ELF-1 (cell line): ENCODE data around the gene AGT.
"Not testable (repeated sequence)": the region's sequence is repeated elsewhere in the genome, so short reads cannot be mapped to it uniquely, and the experiment has no call there.

Experiments used
- DNase-seq: peaks from one replicate; pipeline ENCODE4 v3.0.0-alpha.2; 2016; ENCODE audit warnings: low read depth, low spot score

Gene AGT

DNA sequence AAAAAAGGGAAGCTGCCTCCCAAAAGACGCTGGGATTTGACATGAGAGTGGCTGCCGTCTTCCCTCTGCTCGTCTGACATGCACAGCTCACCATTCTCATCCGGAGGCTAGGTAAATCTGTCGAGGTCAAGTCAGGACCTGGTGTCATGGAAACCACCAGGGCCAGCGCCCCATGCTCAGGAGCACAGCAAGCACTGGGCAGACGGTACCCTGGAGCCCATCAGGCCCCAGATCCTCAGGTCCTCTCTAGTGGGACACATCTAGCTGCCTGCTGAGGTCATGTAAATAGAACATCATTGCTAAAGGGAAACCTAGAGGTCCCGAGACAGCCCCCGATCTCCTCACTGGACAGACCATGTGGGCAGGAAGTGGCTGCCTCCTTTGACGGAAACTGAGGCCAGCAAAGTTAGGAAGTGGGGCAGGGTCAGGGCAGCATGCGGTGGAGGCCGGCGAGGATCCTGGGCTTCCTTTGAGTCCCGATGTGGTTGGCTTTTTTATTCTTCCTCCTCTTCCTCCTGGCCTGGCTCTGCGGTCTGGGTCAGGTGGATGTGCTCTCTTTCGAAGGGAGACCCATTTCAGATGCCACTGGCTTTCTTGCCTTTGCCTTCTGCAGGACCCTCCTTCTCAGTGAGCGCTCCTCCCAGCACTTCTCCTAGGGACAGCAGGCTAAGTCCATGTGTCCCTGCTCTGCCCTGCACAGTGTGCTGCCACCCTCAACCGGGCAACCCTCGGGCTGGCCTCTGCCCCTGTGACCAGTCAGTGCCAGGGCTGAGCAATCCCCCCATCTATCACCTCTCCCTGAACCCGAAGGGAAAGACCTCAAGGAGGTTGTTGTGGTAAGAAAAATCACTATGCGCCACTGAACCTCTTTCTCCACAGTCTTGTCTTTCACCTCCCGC, 5.9 kb downstream of the AGT start:
- no peak for DNase-seq

DNA sequence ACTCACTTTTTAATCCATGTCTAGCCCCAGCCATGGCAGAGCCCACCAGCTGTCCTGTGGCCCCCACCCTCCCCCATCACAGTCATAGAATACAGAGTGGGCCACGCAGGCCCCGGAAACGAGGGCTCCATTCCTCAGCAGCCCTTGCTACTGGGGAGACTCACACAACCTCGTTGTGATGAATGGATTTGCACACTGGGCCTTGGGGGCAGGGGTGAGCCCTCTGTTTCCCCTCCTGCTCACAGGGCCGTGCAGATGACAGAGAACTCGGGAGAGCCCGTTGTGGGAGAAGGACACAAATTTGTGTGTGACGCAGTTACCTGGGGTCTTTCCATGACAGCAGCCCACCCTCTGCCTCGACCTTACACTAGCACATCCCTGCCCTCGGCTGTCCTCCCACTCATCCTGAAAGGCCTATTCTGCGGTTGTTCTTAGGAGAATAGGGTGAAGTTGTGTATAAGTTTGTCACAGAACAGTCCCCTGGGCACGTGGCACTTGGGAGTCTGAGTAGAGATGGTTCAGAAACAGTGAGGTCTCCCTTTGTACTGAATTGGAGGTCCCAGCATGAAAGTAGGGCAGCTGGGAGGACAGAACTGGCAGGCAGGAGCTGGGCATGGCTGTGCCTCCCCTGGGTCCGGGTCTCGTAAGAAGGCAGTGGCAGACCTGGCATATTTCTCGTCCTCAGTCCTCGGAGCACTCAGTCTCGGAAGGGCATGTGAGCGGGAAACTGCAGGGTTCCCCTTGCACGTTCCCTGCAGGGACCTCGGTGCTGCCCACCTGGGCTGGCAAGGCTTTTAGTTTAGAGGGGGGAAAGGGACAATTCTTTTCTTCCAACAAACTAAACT, 6.8 kb downstream of the AGT start:
- no peak for DNase-seq

DNA sequence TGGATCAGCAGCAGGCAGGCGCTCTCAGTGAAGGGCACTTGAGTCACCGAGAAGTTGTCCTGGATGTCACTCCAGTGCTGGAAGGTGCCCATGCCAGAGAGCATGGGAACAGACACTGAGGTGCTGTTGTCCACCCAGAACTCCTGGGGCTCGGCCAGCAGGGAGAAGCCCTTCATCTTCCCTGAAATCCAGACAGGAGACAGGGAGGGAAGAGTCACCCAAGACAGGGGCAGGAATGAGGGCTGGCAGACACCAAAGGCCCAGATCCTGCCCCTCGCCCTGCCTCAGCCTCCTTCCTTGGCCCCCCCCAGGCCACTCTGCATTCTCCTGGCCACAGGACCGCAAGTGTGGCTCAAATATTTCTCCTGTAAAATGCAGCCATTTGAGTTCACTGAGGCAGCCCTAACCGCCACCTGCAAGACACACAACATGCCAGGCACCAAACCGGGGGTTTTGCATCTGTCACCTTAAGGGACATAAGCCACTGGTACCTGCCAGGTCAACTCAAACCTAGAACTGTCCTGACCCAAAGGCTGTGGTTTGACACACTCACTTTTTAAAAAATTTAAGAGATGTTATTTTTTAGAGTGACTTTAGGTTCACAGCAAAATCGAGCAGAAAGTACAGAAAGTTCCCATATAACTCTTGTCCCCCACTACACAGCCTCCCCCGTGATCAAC, 7.8 kb downstream of the AGT start:
- no peak for DNase-seq

DNA sequence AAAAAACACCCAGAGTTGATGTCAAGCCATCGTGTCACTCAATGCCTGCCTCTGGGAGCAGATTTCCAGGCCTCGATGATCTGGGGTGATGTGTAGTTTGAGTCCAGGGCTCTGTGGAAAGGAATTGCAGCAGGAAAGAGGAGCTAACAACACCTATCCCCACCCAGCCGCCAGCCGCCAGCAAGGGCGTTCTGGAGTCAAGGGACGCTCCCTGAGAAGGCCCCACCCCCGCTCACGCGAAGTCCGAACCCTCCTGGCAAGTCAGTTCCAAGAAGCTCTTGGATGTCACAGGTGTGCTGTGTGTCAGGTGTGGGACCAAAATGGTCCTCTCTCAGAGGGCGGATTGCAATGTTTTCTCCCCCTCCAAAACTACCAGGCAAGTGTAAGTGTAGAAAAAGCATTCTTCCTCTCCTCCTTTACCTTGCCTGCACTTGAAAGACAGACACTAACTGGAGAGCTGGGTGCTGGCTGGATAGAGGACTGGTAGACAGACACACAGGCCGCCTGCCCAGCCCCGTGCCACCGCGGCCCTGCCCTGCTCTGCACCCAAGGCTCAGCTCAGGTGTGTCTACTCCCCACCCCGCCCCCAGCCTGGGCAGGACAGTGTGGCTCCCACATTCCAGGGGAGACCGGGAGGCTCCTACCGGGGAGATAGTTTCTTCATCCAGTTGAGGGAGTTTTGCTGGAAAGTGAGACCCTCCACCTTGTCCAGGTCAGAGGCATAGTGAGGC, 8.5 kb downstream of the AGT start:
- no peak for DNase-seq

DNA sequence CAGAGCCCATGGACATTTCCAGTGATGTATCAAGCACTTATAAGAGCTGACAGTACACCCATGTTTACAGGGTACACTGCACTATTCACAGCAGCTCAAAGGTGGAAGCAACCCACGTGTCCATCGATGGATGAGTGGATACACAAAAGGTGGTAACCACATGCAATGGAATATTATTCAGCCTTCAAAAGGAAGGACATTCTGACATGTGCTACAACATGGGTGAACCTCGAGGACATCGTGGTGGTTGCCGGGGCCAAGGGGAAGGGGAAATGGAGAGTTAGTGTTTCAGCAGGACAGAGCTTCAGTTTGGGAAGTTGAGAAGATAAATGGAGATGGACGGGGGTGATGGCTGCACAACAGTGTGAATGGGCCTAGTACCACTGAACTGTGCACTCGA, 9.1 kb downstream of the AGT start:
- no peak for DNase-seq

DNA sequence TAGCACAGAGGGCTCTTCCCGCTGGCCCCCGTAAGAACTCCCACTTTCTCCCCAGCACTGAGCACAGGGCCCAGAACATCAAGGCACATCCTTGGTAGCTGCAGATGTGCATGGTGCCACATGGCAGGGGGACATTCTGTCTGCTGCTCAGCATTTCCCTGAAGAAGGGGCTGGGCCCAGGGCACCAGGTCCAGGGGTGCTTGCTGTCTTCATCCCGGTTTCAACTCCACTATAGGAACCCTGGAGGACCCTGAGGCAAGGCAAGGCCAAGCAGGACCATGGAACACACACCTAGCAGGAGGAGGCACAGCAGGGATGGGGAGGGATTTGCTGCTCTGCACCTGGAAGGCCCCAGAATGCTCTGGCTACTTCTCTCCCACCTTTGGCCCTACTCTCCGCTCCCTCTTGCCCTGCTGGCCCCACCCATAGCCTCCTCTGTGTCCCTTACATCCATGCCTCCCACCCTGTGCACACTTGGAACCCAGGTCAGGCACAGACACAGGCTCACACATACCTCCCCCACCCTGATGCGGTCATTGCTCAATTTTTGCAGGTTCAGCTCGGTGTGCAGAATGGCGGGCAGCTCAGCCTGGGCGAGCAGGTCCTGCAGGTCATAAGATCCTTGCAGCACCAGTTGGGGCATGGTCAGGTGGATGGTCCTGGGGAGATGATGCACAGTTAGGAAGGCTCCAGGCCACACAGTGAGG, 10.1 kb downstream of the AGT start:
- DNase-seq: no peak

DNA sequence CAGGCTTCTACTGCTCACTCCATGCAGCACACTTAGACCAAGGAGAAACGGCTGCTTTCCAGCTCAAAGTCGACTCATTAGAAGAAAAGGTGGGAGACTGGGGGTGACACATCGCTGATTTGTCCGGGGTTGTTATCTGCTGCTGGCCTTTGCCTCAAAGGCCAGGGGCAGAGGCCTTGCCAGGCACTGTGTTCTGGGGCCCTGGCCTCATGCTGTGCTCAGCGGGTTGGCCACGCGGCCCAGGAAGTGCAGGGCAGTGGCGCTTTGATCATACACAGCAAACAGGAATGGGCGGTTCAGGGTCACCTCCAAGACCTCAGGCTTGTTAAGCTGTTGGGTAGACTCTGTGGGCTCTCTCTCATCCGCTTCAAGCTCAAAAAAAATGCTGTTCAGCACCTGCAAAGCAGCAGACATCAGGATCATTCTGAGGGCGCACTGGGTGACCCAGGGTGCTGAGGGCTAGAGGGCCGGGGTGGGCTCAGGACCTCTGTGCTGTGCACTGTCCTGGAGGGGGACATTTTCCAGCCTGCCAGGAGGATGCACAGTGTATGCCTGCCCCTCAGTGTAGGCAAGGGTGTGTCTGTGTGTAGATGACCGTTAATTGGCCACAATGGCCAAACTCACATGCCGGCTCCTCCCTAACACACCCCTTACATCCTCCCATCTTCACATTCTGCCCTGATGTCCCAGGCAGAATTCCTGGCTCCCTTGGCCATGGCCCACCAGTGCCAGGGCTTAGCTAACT, 10.8 kb downstream of the AGT start:
- DNase-seq: peak; percentile 47

DNA sequence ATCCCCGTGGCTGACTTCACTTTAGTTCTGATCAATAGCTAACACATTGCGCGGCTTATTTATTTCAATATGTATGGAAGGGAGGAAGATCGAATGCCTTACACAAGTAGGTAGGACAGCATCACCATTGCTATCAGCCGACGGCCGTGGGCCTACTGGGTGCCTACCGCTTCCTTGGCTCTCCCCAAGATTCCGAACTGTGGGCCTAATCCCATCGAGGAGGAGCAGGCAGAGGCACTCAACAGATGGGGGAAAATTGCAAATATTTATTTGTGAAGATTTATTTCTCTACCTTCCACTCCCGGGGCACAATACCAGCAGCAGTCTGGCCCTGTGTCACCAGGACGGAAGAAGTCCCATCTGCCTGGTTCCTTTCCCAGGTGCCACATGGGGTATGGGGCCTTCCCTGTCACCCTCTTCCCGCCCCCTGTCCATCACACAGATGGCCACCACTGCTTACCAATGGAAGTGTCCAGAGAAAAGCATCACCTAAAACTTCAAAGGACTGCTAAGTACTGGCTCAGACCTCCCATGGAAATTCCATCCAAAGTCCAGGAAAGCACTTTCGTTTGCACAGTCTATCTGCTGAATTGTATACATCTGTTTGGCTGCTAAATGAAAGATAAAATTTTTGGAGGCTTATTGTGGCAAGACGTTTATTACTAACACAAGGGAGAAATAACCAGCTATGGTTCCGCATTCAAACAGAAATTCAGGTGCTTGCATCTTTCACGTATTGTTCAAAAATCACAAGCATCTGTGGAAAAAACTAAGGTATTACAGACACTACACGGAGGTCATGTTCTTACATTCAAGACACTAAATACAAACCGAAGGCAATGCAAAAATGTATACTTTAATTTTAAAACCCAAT, 11.8 kb downstream of the AGT start:
- no peak for DNase-seq

DNA sequence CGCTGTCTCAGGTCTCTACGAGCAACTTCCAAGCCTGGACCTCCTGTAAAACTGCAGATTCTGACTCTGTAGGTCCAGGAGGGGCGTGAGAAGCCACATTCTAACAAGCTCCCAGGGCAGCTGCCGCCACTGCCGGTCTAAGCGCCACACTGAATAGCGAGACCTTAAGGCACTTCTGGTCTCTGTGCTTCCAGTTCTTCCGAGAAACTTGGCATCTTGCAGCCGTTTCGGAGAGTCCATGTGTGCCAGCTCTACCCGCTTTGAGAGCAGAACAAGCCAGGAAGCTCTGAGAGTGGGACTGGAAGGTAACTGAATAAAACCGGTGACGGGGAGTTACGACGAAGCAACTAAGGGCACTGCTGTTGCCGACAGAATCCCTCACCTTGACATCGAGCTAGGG, 12.5 kb downstream of the AGT start:
- DNase-seq: no peak

DNA sequence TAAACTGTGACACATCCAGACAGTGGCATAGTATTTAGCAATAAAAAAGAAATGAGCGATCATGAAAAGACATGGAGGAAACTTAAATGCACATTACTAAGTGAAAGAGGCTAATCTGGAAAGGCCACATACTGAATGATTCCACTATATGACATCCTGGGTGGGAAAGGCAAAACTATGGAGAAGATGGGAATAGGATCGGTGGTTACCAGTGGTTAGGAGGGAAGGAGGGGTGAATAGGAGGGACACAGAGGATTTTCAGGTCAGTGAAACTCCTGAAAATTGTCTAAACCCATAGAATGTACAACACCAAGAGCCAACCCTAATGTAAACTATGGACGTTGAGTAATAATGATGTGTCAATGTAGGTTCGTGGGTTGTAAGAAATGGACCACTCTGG, 13.8 kb downstream of the AGT start:
- no peak for DNase-seq

DNA sequence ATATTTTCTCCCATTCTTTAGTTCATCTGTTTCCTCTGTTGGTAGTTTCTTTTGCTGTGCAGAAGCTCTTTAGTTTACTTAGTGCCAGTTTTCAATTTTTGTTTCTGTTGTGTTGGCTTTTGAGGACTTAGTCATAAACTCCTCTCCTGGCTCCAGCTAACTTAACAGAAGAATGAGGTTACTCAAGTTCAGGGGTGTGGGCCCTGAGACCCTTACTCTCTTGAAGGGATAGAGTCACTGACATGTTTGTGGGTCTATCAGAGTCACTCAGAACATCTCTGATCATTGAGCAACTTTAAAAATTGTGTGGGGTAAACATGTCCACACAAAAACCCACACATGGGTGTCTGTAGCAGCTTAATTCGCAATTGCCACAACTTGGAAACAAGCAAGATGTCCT, 14.2 kb downstream of the AGT start:
- DNase-seq: no peak

DNA sequence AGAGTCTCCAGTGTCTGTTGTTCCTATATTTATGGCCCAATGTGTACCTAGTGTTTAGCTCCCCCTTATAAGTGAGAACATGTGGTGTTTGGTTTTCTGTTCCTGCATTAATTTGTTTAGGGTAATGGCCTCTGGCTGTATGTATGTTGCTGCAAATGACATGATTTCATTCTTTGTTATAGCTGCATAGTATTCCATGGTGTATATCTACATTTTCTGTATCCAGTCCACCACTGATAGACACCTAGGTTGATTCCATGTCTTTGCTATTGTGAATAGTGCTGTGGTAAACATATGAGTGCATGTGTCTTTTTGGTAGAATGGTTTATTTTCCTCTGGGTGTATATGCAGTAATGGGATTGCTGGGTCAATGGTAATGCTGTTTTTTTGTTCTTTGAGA, 15.0 kb downstream of the AGT start:
- not testable (repeated sequence) for DNase-seq

DNA sequence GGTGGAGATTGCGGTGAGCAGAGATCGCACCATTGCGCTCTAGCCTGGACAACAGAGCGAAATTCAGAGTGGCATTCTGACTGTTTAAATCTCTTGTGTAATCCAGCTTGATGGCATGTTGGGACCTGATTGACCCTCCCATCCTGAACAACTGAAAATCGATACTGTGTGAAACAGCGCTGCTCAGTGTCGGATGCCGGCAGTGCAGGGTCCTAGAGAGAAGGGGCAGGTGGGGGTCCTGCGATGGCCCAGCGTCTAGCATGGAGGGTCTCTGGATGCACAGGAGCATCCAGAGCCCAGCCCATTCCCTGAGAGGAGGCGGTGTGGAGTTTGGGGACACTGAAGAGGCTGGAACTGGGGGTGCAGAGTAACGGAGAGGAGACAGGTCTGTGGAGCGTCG, 15.8 kb downstream of the AGT start:
- no peak for DNase-seq

DNA sequence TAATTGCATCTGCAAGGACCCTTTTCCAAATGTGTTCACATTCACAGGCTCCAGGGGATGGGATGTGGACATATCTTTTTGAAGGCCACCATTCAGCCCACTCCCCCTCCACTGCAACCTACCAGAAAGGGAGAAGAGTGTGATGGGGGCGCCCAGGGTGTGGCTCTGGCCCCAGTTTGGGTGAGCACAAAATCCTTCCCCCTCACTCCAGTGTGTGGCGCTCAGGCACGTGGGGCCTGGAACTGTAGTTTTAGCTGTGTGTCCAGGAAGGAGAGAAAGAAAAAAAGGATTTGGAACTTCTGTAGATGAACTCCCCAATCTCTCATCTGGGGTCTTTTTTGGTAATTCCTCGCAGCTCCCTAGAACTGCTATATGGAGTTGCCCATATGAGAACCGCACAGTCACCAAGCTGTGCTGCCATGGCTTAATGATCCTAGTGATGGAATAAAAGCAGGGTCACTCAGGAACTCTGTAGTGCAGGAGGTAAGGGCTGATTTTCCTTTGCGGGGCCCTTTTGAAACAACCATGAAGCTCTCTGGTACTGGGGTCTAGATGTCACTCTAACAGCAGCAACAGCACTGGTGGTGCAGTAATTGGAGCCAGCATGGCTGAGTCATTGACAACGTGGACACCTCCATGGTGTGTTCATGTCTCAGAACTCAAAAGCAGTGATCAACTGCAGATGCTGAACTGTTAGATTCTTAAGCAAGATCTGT, 17.0 kb downstream of the AGT start:
- no peak for DNase-seq

DNA sequence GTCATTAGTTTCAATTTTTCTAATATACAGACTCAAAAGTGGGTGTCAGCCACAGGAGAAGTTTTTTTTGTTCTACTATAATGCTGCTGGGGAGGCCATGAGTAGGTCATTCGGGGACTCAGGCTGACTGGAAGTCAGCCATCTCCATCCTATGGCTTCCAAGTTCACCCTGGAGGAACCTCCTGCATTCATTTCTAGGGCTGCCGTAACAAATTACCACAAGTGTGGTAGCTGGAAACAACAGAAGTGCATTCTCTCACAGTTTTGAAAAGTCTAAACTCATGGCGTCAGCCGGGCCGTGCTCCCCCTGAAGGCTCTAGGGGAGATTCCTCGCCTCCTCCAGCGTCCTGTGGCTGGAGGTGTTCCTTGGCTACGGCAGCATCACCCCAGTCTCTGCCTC, 17.7 kb downstream of the AGT start:
- DNase-seq: no peak

DNA sequence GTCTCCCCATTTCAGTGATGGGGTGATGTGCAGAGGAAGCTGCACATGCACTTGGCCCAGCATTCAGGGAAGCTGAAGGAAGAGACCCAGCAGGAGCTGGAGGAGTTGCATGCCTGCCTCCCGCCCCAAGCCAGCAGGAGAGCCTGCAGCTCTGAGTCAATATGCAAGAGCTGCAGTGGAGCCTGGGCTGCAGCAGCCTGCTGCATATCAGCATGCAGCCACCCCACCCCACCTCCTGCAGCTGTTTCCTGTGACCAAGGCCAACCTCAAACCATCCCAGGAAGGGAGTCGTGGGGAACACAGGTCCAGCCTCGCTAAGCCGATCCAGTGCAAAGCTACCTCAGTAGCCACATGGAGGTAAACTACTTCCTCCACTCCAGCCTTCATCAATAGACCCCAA, 18.9 kb downstream of the AGT start:
- DNase-seq: no peak

DNA sequence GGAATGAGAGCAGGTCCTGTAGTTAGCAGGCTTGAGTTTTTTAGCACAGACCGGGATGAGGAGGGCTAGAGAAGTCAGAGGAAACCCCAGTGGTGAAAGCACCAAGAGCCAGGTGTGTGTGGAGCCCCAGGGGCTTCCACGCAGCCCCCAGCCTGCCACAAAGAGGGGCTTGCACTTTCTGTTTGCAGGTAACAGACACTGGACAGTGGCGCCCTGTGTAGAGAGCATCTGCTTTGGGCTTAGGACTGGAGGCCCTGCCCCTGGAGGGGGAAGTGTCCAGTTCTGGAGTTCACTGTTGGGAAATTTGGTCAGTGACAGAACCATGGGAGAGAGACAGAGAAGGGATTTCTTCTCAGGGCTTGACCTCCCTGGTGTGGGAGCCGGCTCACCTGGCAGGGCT, 19.5 kb downstream of the AGT start:
- no peak for DNase-seq

DNA sequence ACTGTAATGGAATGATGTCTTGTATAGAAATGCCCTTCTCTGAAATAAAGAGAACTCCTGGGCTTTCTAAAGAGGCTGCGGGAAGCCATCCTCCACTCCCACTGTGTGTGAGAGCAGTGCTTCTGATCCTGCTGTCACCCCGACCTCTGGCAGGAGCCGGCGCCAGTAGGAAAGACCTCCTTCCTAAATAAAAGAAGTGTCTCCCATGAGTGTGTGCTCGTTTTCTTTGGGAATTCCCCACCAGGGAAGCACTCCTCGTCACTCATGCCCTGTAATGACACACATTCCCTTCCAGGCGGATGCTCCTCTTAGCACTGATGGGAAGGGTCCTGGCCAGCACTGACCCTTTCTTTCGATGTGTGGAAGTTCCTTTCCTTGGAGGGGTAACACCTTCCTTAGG, 20.1 kb downstream of the AGT start:
- no peak for DNase-seq

DNA sequence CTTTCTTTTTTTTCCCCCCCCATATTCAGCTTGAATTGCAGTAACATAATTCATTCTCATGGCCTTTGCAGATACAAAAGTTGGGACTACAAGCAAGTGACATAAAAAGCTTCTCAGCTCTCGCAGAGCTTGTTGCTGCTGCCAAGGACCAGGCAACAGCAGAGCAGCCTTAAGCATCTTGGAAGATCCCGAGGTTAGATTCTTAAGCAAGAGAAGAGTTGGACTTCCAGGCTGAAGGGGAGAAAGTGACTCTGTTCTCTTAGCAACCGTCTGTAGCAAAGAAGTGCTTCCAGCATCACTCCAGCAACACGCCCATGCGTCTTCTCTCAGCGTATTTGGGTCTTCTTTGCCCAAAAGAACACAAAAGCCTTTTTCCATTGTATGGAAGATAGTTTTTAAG, 20.7 kb downstream of the AGT start:
- no peak for DNase-seq
